Osteocyte (in vitro differentiated cells): Measurements from ENCODE around the gene PALD1. TPM values are rescaled to one million over a fixed set of nuclear protein-coding genes. Genes with fewer than 3 reads are reported as not detected.
"Not testable (repeated sequence)": the region's sequence is repeated elsewhere in the genome, so short reads cannot be mapped to it uniquely, and the experiment has no call there.

Source experiments
- DNase-seq: peaks from one replicate; pipeline ENCODE4 v3.0.0; 2021; ENCODE audit warnings: mixed read lengths; ENCODE audit not compliant: unreplicated experiment; ENCODE audit errors: extremely low spot score
- H3K27ac Mint-ChIP-seq: one replicate; pipeline ENCODE4 v1.8.0; 2021; ENCODE audit warnings: mild to moderate bottlenecking, mixed read lengths; ENCODE audit not compliant: unreplicated experiment
- H3K27me3 Mint-ChIP-seq: one replicate; pipeline ENCODE4 v1.8.0; 2021; ENCODE audit warnings: mixed read lengths; ENCODE audit not compliant: unreplicated experiment
- H3K36me3 Mint-ChIP-seq: one replicate; pipeline ENCODE4 v1.8.0; 2021; ENCODE audit warnings: mixed read lengths; ENCODE audit not compliant: unreplicated experiment
- H3K4me1 Mint-ChIP-seq: one replicate; pipeline ENCODE4 v1.8.0; 2021; ENCODE audit warnings: mixed read lengths; ENCODE audit not compliant: unreplicated experiment
- H3K4me3 Mint-ChIP-seq: one replicate; pipeline ENCODE4 v1.8.0; 2021; ENCODE audit warnings: mild to moderate bottlenecking, moderate library complexity, mixed read lengths; ENCODE audit not compliant: unreplicated experiment
- H3K9me3 Mint-ChIP-seq: one replicate; pipeline ENCODE4 v1.8.0; 2021; ENCODE audit warnings: mixed read lengths; ENCODE audit not compliant: unreplicated experiment
- CTCF ChIP-seq: fragments of 200-600 bp; sonication (generic); IDR thresholded peaks from 2 replicates; pipeline ENCODE4 v1.5.0; 2021; ENCODE audit warnings: antibody characterized with exemption, mild to moderate bottlenecking, moderate library complexity
- total RNA-seq: library from RNA; stranded (reverse); gene quantifications from 2 replicates; pipeline ENCODE4 v1.2.1, GENCODE V29; 2021

The PALD1 gene
- total RNA-seq, 1 donor from 2014 or later = 3.1 TPM

GRCh38 chr10:70579234-70580002, 100.9 kb downstream of the PALD1 start:
- H3K27ac Mint-ChIP-seq = no peak overlapping the region
- DNase-seq = no peak
- H3K27me3 Mint-ChIP-seq = no peaks in the 10 kb centered on the region
- H3K4me3 Mint-ChIP-seq = no peak overlapping the region
- peaks cover 29% of the 10 kb centered on the region for H3K4me1 Mint-ChIP-seq
- H3K9me3 Mint-ChIP-seq = no peaks in the 10 kb centered on the region
- H3K36me3 Mint-ChIP-seq = no peaks in the 10 kb centered on the region
- no peak for TF ChIP-seq CTCF

GRCh38 chr10:70581176-70581575, 102.6 kb downstream of the PALD1 start:
- not testable (repeated sequence) for H3K27me3 Mint-ChIP-seq, H3K27ac Mint-ChIP-seq, H3K4me3 Mint-ChIP-seq, H3K36me3 Mint-ChIP-seq, H3K9me3 Mint-ChIP-seq, DNase-seq
- H3K4me1 Mint-ChIP-seq = peaks cover 33% of the 10 kb centered on the region

GRCh38 chr10:70582793-70583668, 104.5 kb downstream of the PALD1 start:
- DNase-seq = no peak
- Mint-ChIP-seq H3K4me1 (peaks cover 20% of the 10 kb centered on the region), H3K27me3 (peaks cover 12% of the 10 kb centered on the region), H3K9me3 (no peaks in the 10 kb centered on the region), H3K4me3 (no peak overlapping the region), H3K36me3 (no peaks in the 10 kb centered on the region), H3K27ac (no peak overlapping the region)
- TF ChIP-seq CTCF = no peak

- H3K4me1 Mint-ChIP-seq = peaks cover 19% of the 10 kb centered on the region
- TF ChIP-seq CTCF = no peak
- DNase-seq = no peak
- no peaks in the 10 kb centered on the region for H3K9me3 Mint-ChIP-seq
- H3K4me3 Mint-ChIP-seq = no peak overlapping the region
- H3K36me3 Mint-ChIP-seq = no peaks in the 10 kb centered on the region
- no peak overlapping the region for H3K27ac Mint-ChIP-seq
- H3K27me3 Mint-ChIP-seq = peaks cover 18% of the 10 kb centered on the region
Observed at GRCh38 chr10:70583669-70584037, 105.1 kb downstream of the PALD1 start.

- H3K4me1 Mint-ChIP-seq = peaks cover 19% of the 10 kb centered on the region
Observed at GRCh38 chr10:70584366-70584765, 105.8 kb downstream of the PALD1 start.

More at GRCh38 chr10:70584366-70584765, 105.8 kb downstream of the PALD1 start:
- H3K9me3 Mint-ChIP-seq = no peaks in the 10 kb centered on the region
- no peak for DNase-seq
- H3K4me3 Mint-ChIP-seq = no peak overlapping the region
- no peak for TF ChIP-seq CTCF
- no peak overlapping the region for H3K27ac Mint-ChIP-seq
- H3K27me3 Mint-ChIP-seq = peaks cover 25% of the 10 kb centered on the region
- no peaks in the 10 kb centered on the region for H3K36me3 Mint-ChIP-seq
